ENCODE data around the gene DDX54.
"Not testable (repeated sequence)": the region's sequence is repeated elsewhere in the genome, so short reads cannot be mapped to it uniquely, and the experiment has no call there.

DDX54 gene

DNA sequence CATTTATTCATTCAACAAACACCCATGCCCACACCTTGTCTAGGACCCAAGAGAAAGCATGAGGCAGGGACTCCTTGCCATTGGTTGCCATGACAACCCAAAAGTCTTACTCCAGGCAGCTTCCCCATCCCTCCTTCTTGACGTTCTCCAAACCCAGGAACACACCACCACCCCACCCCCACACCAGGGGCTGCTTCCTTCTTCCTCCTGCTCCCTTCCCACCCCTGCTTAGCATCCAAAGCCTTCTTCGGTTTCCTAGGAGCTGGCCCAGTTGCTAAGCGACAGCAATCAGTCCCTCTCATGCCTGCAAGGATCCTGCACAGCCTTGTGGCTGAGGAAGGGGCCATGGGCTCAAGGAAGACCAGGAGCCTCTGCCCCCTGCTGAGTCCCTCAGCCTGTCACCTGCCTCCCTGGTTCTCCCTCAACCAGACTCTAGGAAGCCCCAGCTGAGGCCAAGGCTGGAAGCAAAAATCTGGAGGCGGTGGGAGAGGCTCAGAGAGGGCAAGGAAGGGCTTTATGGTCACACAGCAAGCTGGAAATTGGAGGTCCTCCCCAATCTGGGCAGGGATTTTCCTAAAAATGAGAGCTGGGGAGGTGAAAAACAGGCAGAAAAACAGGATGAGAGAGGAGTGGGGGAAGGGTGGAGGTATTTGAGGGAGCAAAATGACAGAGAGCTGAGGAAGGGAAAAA is 65.2 kb downstream of the DDX54 start:
- DNase-seq (ENCODE audit: low read depth), result no peak

DNA sequence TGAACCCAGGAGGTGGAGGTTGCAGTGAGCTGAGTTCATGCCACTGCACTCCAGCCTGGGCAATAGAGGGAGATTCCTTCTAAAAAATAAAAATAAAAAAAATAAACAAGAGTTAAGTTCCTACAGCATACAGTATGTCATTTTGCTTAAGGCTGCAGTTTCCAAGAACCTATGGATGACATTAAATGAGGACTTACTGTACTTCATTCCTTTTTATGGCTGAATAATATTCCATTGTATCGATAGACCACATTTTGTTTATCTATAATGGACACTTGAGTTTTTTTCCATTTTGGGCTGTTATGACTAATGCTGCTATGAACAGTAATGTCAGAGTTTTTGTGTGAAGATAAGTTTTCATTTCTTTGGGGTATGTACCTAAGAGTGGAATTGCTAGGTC is 67.1 kb downstream of the DDX54 start:
- DNase-seq (ENCODE audit: low read depth), result no peak

DNA sequence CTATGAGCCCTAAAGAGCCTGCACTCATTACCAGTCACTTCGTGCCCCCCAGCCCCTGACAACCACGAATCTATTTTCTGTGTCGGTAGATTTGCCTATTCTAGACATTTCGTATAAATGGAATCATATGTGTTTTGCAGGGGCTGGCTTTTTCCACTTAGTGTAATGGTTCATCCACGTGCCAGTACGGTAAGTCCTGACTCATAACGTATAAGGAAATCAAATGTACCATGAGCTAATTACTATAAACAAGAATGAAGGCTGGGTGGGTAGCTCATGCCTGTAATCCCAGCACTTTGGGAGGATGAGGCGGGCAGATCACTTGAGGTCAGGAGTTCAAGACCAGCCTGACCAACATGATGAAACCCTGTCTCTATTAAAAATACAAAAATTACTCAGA is 67.6 kb downstream of the DDX54 start:
- DNase-seq (ENCODE audit: low read depth), result not testable (repeated sequence)

DNA sequence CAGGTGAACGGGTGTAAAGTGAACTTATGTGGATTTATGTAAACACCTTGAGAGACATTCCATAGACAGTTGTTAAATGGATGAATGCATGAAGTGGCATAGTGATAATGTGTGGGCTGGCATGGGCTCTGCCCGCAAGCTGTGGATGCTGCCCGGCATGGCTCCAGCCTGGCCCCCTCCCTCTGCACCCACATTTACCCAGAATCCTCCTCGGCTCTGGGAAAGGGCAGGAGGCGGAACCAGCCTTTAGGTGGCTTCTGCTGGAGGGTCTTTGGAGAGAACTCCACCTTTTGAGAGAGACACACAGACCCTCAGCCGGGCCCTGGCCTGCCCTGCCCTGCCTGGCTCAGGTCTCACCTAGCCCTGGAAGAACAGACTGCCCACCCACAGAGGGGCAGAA is 68.4 kb downstream of the DDX54 start:
- DNase-seq (ENCODE audit: low read depth), result no peak

DNA sequence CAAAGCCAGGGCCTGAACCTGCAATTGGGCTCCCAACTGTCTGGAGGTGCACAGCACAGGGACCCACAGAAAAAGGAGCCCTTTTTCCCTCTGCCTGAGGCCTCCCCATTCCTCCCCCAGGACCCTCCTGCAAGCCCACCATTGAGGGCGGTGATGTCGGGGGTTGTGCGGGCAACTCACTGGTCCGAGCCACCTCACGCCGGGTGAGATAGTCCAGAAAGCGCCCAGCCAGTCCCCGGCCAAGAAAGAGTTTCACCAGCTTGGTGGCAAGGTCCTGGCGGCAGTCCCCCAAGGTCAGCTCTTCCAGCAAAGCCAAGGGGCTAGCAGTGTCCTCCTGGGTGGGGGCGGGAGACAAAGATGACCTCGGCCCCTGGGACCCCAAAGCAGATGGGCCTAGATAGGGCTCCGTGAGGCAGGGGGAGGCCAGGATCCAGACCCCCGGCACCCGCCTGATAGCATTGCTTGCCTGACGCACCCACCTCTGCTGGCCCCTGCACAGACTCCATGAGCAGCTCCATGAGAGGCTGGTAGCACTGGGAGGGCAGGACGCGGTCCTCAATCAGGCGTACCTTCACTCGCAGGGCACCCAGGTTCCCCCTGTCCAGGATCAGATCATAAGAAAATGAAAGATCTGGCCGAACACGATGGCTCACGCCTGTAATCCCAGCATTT is 69.7 kb downstream of the DDX54 start:
- no peak for DNase-seq (ENCODE audit: low read depth)

DNA sequence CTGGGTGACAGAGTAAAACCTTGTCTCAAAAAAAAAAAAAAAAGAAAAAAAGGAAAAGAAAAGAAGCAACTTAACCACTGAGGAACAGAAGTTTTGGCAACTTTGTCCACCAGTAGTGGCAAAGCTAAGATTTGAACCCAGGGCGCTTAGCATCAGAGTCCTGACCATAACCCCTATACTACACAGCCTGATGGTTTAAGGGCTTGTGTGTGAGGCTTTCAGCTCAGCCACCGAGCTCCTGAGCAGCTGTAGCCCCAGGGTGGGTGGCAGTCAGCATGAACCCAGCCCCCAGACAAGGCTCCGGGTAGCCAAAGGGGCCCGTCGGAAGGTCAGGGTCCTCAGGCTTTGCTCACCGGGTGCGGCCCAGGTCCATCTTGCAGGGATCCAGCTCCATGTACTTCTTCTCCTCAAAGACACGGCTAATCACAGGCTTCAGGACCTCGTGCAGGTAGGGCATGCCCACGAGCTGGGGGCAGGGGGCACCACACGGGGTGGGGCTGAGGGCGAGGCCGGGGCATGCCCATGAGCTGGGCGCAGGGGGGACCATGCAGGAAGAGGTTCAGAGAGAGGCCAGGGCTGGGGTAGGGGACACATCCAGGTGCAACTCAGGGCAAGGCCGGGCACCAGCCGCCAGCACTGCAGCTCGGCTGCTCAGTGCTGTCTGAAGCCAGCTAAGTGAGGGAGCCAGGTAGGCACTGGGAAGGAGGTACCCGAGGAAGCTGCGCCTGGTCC is 70.7 kb downstream of the DDX54 start:
- no peak for DNase-seq (ENCODE audit: low read depth)

DNA sequence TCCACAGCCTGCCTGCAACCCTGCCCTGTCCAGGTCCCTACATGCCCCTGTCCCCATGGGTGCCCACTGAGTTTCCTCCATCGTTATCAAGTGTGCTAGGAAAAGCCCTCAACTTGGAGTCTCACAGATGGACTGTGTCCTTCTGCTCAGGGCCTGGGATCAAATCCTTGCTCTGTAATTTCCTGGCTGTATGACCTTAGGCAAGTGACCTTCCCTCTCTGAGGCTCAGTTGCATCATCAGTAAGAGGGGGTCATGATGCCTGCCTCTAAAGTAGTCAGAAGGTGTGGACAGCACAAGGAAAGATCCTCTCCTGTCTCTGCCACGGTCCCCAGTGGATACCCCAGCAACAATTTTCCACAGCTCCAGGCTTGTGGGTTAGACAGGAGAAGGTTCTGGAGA is 71.9 kb downstream of the DDX54 start:
- DNase-seq (ENCODE audit: low read depth), result no peak

DNA sequence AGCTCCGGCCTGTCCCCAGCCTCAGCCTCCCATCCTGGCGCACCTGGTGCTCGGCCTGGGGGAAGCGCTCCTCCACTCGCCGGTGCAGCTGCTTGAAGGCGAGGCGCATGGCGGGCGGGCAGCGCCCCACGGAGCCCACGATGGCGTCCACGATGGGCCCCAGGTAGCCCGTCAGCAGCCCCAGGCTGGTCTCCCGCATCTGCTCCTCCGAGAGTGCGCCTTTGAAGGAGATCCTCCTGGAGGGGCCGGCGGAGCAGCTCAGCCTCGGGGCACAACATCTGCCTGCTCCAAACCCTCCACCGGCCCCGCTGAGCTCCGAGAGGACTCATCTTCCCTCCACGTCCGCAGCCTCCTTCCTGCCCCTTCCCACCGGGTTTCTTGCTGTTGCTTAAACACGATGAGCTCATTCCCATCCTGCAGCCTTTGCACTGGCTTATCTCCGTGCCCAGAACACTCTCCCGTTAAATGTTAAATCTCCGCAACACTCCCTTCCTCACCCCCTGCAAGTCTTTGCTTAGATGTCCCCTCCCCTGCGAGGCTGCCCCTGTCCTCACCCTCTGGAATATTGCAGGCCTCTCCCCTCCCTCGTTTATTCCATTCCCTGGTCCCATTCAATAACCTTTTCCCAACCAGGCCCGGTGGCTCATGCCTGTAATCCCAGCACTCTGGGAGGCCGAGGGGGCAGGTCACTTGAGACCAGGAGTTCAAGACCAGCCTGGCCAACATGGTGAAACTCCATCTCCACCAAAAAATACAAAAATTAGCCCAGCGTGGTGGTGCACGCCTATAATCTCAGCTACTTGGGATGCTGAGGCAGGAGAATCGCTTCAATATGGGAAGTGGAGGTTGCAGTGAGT is 73.0 kb downstream of the DDX54 start:
- DNase-seq (ENCODE audit: low read depth), result no peak

DNA sequence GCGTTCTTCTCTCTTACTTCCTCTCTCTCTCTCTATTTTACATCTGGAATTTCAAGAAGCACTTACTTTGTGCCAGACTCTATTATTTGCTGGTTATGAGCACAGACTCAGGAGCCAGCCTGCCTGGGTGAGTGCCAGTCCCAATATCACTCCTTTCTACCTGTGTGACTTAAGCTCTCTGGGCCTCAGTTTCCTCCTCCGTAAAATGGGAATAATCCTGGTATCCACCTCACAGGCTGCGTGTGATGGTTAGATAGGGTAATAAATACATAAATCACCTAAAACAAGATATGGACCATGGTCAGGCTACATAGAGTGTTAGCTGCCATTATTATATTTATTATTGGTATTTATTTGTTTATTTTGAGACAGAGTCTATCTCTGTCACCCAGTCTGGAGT is 74.0 kb downstream of the DDX54 start:
- DNase-seq (ENCODE audit: low read depth), result no peak

DNA sequence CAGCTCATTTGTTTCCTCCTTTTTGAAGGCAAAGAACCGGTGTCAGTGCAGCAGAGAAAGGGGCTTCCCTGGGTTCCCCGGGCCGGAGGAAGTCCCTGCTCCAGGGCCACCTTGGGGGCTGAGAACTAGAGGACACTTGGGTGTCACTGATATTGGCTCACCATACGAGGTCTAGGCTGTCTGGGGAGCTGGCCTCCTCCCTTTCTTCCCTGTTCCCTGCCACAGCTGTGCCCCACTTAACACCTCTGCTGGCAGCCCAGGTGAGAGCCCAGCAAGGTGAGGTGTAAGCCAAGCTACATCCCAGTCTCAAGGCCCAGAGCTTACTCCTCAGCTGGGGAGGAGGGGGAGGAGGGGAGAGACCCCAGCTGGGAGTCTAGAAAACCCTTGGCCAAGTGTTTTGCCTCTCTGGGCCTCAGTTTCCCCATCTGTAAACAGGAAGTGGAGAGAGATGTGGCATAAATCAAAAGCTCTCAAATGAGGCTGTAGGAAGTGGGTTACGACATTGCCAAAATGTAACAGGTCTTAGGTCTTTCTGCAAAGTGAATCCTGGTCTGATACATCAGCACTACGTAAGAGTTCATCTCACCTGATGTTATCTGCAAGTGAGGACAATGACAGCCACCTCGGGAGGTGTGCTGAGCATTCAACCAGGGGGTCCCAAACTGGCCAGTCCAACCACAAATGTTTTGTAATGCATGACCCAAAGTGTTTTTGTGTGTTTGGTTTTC is 75.2 kb downstream of the DDX54 start:
- DNase-seq (ENCODE audit: low read depth), result no peak

DNA sequence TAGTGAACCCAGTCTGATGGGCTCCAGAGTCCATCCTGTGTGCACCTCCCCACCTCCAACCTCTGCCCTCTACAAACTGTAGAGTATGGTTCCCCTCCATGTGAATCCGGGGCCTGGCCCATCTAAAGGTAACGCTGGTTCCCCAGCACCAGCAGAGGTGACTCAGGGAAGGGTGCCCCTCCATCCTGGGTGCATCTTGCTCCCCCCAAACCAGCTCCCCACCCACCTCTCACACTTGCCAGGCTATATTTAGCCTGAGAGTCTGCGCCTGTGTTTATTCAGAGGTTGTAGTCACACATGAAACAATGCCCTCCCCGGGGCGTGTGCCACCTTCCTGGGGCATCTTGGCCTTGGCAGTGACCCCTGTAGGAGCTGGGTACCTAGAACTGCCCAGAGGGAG is 75.9 kb downstream of the DDX54 start:
- DNase-seq (ENCODE audit: low read depth), result no peak

DNA sequence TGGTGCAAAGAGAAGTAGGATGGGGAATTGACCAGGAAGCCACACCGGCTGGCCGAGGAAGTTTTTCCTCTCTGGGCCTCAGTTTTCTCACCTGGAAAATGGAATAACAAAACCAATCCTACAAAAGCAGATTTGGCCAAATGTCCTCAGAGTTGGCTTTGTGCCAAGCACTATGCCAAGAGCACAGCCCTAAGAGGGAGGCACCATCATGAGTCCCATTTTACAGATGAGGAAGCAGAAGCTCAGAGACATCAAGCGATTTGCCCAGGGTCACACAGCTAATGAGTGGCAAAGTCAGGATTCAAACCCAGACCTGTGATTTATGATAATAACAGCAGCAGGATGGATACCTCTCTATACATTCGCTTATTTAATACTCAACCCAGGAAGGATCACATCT is 77.0 kb downstream of the DDX54 start:
- DNase-seq (ENCODE audit: low read depth), result no peak
